GM19099 (cell line): ENCODE data around the gene RBPMS2.

Source experiments
- POLR2A ChIP-seq: IDR thresholded peaks from 3 replicates; pipeline ENCODE4 v1.6.1; 2011; ENCODE audit warnings: low read depth; ENCODE audit not compliant: insufficient read length; ENCODE audit errors: extremely low read depth

The RBPMS2 gene

DNA sequence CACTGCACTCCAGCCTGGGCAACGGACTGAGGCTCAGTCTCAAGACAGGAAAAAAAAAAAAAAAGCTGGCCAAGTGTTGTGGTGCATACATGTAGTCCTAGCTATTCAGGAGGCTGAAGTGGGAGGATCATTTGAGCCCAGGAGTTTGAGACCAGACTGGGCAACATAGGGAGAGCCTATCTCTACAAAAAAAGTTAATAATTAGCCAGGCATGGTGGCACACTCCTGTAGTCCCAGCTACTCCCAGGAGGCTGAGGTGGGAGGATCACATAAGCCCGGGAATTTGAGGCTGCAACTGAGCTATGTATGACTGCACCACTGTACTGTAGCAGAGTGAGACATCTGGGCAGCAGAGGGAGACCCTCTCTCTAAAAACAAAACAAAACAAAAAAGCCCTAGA is 58.9 kb downstream of the RBPMS2 start:
- TF ChIP-seq POLR2A: no peak

DNA sequence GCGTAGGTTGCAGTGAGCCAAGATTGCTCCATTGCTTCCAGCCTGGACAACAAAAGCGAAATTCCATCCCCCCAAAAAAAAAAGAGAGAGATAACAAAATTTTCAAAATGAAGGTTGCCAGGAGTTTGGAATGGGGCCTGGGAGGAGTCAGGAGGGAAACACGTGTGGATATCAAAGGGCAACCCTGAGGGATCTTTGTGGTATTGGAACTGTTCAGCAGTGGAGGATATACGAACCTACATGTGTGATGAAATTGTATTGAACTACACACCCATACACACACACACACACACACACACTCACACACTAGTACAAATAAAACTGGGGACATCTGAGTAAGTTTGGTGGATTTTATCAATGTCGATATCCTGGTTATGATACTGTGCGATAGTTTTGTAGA is 61.8 kb downstream of the RBPMS2 start:
- no peak for TF ChIP-seq POLR2A

DNA sequence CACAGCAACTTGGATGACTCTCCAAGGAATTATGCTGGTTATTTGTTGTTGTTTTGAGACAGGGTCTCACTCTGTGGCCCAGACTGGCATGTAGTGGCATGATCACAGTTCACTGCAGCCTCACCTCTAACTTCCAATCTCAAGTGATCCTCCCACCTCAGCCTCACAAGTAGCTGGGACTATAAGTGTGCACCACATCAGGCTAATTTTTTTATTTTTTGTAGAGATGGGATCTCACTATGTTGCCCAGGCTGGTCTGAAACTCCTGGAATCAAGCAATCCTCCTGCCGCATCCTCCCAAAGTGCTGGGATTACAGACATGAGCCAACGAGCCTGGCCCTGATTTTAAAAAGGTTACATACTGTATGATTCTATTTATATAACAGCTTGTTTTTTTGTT is 63.0 kb downstream of the RBPMS2 start:
- no peak for TF ChIP-seq POLR2A

DNA sequence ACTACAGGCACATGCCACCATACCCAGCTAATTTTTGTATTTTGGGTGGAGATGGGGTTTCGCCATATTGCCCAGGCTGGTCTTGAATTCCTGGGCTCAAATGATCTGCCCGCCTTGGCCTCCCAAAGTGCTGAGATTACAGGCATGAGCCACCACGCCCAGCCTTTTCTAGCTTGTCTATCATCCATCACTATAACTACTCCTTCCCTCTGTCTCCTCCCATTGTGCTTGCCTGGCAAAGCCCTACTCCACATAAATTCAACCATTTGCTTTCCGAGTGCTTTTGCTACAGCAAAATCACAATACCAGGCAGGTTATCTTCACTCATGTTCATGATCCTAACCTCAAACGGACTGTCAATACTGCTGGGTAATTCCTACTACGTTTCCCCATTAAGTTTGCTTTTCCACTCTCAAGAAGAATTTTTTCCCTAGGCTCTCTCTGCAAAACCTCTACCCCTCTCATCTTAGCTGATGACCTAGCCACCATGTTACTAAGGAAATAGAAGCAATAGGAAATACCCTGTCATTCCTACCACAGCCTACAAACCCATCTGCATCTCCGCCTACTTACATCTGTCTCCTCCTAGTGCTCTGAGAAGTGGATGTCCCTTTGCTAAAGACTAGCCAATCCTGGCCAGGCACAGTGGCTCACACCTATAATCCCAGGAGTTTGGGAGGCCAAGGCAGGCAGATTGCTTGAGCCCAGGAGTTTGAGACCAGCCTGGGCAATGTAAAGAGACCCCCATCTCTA is 64.5 kb downstream of the RBPMS2 start:
- no peak for TF ChIP-seq POLR2A

DNA sequence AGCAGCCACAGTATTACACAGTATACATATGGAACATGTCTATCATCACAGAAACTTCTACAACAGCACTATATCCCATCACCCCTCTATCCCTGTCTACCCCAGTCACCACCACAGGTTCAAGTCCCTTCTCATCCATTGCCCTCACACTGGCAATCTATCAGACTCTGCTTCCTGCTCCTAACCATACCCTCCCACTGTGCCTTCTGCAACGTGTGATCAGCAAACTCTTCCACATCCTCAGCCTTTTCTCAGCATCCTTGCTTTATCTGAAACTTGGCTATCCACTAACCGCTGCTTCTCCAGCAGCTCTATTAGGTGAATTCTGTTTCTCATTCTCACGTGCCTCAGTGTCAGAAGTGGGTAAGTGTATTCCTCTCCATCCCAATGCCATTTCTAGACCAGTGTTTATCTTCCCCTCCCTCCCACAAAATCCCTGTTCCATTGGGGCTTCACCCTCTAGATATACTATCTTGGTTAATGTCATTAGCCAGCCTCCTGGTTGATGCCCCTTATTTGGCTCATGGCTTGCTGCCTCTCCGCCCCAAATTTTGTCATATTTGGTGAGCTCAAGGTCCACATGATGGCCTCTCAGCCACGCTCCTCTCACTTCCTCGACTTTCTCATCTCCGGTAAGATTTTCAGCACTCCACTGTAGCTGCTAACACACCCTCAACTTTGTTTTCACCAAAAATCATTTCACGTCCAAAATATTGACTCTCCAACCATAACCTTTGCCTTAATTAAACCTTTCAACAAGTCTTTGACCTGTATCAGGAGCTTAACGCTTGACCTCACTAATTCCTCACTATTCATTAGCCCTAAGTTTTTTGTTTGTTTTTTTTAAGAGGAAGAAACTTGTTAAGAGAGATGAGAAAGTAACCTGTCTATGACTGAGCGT is 69.1 kb downstream of the RBPMS2 start:
- no peak for TF ChIP-seq POLR2A

DNA sequence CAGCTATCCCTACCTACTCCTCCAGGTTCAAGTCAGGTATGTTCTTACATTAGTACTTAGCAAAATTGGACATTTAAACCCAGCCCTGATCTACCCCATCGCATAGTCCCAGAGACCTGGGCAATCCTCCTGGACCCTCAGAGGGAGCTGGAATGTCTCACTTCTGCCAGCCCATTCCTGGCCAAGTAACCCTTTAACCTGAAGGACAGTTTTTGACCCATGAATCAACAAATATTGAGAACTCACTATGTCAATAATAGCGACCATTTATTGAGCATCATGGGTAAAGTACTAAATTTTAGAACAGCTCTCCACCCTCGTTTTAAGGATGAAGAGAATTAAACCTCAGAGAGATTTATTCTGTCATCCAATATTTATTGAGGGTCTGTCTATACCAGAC is 70.4 kb downstream of the RBPMS2 start:
- no peak for TF ChIP-seq POLR2A

DNA sequence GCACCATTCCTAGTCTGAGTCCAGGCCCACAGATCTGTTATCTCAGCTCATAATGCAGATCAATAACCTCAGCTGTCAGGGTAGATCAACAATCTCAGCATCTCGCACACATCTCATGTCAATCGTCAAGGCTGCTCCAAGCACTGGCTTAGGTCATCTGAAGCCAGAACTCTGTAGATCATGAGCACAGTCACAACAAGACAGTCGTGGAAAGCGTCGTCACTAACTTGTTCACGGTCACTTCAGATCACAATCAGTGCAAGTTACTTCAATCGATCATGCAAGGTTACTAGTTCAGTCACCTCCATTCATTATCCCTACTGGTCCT is 71.8 kb downstream of the RBPMS2 start:
- TF ChIP-seq POLR2A: no peak

DNA sequence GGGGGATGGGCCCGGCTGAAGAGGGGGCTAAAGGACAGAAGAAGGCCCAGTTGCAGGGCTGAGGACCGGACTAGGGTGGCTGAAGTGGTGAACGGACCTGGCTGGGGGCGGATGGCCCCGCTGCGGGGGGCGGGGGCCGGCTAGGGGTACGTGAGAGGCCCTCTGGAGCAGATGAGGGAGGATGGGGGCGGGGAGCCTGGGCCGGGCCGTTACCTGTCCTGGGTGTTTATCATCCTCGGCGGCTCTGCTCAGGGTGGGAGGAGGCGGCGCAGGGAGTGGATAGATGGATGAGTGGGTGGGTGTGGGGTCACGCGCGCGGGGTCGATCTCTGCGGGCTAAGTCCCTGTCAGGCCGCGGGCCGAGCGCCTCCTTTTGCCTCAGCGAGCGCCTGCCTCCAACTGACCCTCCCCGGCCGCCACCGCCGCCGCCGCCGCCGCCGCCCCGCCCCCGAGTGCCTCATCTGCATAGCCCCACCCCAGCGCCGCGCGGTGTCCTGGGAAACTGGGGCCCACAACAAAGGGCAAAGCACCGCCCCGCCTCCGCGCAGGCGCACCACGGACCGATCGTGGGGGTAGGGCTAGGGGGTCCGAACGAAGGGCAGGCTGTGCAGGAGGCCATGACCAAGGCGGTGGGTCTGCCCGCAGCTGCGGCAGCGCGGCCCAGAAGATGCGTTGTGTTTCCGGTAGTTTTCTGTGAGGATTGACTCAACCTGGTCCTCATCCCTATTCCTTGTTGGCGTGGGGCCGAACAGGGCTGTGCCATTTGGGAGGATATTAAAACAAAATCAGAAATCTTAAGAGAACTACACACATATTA is 72.4 kb downstream of the RBPMS2 start:
- TF ChIP-seq POLR2A: peak; percentile 81

DNA sequence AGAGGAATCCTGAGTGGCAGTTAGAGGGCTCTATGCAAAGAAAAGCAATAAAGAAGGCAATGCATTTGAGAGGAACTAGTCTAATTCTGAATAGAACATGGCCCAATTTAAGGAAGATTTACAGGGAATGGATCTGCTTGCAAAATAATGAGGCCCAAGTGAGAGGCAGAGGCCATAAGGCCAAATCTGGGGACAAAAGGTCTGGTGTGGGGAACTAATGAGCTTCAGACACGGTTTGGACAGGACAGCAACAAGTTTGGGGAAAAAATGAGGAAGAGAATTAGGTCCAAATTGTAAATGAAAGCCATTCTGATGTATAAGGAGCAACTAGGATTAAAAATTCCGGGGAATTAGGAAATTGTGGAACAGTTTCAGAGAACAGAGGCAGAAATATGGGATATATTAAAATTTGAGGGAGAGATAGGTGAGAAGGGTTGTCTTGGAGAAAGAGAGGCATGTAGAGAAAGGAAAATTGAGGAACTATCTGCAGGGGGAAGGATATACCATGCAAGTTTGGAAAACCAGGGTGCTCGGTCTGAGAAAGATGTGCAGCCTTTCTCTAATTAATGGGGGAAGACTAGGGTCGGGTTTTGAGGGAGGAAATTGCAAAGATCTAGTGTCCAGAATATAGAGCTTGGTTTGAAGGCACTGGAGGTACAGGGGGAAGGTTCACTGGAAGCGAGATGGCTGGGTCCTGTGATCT is 73.8 kb downstream of the RBPMS2 start:
- TF ChIP-seq POLR2A: no peak

DNA sequence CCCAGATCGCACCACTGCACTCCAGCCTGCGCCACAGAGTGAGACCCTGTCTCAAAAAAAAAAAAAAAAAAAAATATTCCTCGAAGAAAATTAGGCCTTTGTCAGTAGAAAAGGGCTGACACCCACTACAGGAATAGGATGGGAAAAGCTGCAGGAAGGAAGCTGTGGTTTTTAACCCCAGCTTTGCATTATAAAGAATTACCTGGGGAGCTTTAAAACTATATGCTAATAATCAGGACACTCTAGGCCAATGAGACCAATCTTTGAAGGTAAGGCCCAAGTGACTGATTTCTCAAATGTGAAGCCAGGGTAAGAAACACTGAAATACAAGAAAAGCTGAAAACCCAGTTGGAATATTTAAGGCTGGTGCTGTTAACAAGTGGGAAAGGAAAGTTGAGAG is 74.3 kb downstream of the RBPMS2 start:
- no peak for TF ChIP-seq POLR2A

DNA sequence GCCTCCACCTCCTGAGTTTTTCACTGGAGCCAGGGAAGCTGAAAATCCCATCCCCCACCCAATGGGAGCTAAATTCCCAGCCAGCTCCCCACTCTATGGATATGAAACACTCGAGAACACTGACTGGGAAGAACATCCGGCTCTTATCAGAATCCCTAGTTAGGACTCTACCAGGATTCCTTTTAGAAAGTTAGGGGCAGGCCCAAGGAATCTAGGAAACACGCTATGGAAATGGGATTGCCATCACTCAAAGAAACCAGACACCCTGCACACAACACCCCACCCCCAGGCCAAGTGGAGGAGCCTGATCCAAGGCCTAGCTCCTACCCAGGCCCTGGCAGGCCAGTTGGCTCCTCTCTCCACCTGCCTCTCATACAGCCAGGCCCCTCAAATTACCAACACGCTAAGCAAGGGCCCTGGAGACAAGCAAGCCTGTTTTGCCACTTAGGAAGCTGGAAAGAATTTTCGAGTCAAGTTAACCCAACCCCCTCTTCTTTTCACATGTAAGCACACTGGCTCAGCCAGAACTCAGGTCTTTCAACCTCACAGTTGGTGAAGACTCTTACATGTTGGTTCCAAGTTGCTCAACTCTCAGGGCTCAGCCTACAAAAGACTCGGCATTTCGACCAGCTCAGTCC is 75.5 kb downstream of the RBPMS2 start:
- no peak for TF ChIP-seq POLR2A

DNA sequence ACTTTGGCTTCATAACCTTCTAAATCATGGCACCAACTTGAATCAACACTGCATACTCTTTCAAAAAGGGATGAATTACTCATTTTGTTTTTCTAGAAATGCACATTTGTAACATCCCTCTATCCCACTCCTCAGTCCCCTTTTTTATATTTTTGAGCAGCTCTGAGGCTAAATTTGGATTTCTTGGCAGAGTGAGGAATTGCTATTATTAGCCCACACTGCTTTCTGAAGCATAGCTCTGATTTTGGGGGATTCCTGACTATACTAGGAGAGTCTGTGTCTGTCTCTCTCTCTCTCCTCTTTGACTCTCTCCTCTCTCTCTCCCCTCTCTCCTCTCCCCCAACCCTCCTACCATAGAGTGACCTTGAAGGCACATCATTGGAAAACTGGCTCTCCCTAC is 76.6 kb downstream of the RBPMS2 start:
- no peak for TF ChIP-seq POLR2A

DNA sequence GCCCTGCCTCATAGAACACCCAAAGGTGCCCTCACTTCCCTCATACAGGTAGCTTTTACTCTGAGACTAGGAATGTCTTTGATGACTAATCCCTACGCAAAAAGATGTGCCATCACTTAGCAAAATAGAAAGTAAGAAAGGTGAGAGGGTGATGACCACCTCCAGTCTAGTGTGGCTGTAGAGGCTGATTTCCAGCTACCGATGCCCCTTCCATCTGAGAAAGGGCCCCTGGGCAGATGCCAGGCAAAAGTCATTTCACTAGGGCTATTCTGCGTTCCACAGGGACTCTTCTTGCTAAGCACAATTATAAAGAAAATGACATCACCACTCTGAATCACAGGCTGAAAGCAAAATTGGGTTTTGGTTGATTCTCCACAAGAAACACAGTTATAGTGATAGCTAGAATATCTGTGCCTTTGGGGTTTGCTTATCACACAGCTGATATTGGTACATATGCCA is 77.4 kb downstream of the RBPMS2 start:
- TF ChIP-seq POLR2A: no peak

DNA sequence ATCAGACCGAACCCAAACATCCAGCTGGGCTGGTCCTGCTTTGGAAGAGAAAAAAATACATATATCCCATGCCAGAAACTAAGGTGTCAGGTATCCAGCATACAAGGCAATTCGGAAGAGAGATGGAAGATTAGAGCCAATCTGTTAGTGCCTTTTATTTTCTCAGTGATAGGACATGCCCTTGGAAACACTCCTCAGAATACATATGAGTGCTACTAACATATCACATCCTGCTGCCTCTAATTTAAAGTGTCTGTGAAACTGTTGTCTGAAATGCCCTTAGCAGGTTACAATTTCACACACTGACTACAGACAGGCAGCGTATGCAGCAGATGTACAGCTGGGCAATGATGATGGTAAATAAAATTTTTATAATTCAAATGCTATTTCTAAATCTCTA is 78.9 kb downstream of the RBPMS2 start:
- TF ChIP-seq POLR2A: no peak

DNA sequence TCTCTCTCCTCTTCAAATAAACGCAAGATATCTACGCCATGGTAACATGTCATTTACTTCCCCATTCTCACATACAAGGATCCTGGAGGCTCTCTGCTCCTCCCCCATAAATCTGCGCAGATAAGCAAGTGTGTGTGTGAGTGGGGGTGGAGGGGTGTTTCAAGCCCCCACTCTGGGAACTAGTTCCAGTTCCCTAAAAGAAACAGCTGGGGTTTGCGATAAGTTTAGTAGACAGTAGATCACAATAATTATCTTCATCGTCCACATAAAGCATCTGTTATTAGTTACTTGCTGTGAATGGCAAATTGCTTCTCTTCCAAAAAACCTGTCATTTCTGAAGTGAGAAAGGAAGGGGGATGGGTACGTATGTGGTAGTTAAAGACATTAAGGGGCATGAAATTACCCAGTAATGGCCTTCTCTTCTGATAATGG is 79.8 kb downstream of the RBPMS2 start:
- no peak for TF ChIP-seq POLR2A

DNA sequence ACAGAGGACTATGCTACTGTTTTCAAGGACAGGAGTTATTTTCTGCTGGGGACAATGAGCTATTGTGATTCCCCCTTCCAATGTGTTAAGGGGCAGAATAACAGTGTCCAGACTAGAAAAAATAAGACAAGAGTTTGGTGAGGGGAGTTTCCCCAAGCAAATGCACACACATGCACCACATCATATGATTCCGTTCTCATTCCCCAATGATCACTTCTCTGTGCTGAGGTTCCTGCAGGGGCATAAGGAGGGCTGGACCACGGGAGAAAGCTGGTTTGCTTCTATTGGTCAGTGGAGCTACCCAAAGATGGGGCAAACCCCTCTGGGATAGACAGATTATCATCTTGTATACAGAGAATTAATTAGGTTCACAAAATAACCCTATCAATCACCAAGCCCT is 80.6 kb downstream of the RBPMS2 start:
- TF ChIP-seq POLR2A: no peak
